ENCODE results near the gene TSPAN2. TPM values are rescaled to one million over a fixed set of nuclear protein-coding genes. Genes with fewer than 3 reads are reported as not detected.

TSPAN2 gene
- total RNA-seq, 1 donor from 2014 or later, result 0.71 TPM

GRCh38 chr1:115114308-115114707 is 25.0 kb upstream of the TSPAN2 start:
- intact Hi-C loops (cut with micrococcal nuclease), result loop anchor here (5.0 kb wide), 1 partner anchor 332 kb away; the partner anchor contains the start of gene SIKE1

- intact Hi-C loops (cut with micrococcal nuclease), result loop anchor here (1.0 to 5.0 kb wide), 5 partner anchors 23 to 767 kb away; partner anchors contain the start of gene SIKE1
Observed at GRCh38 chr1:115113766-115114165, 24.5 kb upstream of the TSPAN2 start.

DNA sequence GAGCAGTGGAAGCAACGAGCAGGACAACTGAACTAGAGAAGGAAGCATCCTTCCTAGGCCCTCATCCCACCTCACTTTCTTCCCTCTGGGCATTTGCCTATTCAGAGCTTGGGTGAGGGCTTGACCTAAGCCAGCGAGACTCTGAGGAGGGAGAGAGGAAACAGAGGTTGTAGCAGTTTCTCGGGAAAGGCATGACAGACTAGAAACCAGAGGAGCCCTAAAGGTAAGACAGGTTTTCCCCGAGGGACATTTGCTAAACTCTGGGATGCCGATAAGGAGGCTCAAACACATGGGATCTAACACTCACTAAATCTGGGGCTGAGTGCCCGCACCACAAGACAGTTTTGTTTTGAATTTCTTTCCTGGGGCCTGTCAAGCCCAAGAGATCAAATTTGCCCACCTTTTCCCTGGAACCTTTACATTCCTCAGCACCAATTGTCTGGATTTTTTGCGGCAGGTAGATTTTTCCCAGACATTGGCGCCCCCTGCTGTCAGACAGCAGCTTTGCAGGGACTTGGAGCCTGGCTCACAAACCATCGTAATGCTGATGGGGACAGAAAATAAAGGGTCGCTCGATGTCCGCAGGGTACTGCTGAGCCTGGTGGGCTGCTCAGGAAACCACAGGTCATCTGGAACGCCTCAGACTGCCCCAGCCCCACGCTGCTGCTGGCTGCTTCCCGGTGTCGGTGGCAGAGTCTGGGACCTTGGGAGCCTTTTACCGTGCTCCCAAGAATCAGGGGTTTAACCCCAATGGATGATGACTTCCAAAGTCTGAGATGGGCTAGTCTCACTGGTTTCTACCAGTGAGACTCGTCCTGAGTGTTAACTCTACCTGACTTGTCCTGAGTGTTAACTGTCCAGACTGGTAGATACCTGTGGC is 23.4 kb upstream of the TSPAN2 start:
- intact Hi-C loops (cut with micrococcal nuclease), result loop anchor here (1.0 to 5.0 kb wide), 5 partner anchors 22 to 766 kb away; partner anchors contain the start of gene SIKE1

GRCh38 chr1:115107516-115108260 is 18.4 kb upstream of the TSPAN2 start:
- intact Hi-C loops (cut with micrococcal nuclease), result no loop called here

GRCh38 chr1:115105831-115106230 is 16.5 kb upstream of the TSPAN2 start:
- intact Hi-C loops (cut with micrococcal nuclease), result no loop called here

DNA sequence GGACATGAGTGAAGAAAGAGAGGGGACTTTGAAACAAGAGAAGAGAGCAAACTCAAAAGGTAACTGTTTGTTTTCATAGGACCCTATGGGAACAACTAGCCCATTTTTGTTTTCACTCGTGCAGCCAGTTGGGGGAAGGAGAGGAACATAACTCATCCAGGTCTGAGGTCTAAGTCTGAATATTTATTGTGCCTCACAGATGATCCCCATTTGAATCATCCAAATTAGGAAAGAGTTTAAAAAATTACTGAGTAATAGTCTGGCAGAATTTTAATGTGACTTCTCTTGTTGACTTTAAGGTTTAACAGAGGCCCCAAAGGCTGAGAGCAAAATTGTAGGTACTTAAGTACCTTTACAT is 10.4 kb upstream of the TSPAN2 start:
- intact Hi-C loops (cut with micrococcal nuclease), result loop anchor here (1.0 to 2.0 kb wide), 14 partner anchors 10 to 1227 kb away; partner anchors contain the start of genes BCAS2, CSDE1, DCLRE1B and DENND2C

DNA sequence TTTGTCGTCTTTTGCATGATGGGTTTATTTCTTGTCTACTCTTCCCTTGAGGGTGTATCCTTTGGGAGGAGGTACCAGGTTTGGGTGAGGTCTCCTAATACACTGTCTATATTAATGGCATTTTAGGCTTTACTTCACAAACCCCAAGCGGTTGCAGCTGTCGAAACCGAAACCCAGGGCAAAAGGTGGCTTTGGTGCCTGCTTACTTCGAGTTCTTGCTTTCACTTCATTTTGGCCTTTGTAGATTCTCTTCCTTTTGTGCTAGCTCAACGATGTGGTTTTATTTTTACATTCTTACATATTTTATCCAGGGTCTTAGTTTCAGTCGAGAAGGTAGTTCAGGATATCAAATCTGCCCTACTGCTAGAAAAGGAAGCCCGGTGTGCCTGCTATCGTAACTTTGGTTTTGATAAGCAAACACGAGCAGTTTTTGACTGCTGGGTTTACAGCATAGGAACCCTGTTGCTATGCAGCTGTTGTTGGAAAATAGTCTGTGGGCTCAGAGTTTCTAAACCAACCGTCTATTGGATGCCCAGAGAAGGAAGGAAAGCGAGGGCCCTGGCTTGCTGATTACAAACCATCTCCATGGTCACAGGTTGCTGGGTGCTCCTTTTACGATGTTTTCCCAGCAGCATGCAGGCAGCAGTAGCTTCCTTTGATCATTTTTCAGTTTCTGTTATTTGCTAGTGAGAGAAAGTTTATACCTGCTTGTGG is 9.8 kb upstream of the TSPAN2 start:
- intact Hi-C loops (cut with micrococcal nuclease), result loop anchor here (1.0 to 2.0 kb wide), 14 partner anchors 10 to 1227 kb away; partner anchors contain the start of genes BCAS2, CSDE1, DCLRE1B and DENND2C

GRCh38 chr1:115092175-115092574 is 2.9 kb upstream of the TSPAN2 start:
- intact Hi-C loops (cut with micrococcal nuclease), result no loop called here

GRCh38 chr1:115091572-115091971 is 2.3 kb upstream of the TSPAN2 start:
- intact Hi-C loops (cut with micrococcal nuclease), result loop anchor here (2.0 kb wide), 1 partner anchor 21 kb away; no protein-coding TSS in a partner anchor

DNA sequence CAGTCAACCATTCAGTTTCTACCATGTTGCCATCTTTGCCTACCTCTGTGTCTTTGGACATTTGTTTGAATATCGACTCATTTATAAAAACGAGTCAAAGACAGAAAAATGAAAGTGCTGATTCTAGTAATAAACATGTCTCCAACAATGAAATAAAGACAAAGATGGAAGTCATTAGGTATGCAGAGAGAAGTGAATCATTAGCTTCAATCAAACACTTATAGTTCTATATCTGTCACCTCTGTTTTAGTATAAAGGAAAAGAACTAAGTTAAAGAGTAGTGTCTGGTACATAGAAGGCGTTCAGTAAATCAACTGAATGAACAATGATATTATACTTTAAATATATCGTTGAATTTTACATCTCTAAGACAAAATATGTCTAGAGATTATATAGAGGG is 1.7 kb upstream of the TSPAN2 start:
- intact Hi-C loops (cut with micrococcal nuclease), result loop anchor here (2.0 kb wide), 1 partner anchor 22 kb away; no protein-coding TSS in a partner anchor

DNA sequence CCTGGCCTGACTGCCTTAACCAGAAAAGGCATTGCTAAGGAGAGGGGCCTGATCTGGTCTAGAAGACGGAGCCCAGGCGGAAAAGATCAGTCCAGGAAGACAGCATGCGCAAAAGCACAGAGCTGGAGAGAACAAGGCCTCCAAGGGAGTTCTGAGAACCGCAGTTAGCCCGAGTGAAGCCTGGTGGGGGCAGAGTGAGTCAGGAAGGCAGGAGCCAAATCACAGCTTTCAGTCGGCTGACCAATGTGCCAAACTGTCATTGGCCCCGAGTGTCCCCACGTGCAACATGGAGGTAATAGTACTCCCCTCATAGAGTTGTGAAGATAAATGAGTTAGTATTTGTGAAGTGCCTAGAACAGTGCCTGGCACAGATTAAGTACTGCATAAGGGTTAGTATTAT is 1.2 kb upstream of the TSPAN2 start:
- intact Hi-C loops (cut with micrococcal nuclease), result loop anchor here (2.0 kb wide), 1 partner anchor 22 kb away; no protein-coding TSS in a partner anchor

DNA sequence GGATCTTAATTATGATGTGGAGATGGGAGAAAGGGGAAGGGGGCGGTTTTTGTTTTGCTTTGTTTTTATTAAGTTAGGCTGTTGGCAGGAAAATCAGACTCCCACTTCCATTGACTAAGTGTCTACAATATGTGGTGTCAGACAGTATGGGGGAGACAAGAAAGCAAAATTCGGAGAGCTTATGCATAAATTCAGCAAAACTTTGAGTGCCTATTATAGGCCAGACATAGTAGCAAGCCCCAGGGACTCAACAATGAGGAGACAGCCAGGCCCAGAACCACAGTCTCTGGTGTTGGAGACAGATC is 835 bp upstream of the TSPAN2 start:
- intact Hi-C loops (cut with micrococcal nuclease), result loop anchor here (2.0 kb wide), 1 partner anchor 23 kb away; no protein-coding TSS in a partner anchor

GRCh38 chr1:115088871-115089419 is 358 bp downstream of the TSPAN2 start:
- intact Hi-C loops (cut with micrococcal nuclease), result loop anchor here (1.0 kb wide), 1 partner anchor 10 kb away; no protein-coding TSS in a partner anchor

GRCh38 chr1:115088115-115088778 is 1.1 kb downstream of the TSPAN2 start:
- intact Hi-C loops (cut with micrococcal nuclease), result no loop called here

DNA sequence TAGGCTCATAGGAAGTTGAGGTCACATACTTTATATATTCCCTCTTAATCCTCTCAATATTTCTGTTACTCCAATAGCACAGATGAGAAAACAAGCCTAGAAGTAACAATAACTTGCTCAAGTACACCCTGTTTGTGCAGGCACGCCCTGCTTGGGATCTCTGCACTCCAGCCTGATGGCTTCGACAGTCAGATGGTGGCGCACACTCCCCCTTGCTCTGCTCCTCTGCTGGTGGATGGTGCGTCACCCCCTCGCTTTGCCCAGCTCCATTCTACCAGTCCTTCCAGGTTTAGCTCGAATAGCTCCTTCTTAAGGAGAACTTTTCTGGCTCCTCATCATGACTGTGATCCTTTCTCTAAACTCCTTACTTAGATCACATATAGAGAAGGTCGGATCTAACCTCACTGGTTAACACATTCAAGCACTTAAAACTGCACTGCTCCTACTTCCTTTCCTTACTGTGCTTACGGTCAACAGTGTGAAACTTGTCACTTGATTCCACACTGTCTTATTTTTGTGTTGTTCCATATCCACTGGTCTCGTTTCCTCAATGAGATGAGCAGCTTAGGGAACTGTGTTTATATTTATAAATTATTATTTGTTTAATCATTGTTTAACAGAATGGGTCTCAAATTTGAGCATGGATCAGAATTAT is 3.0 kb downstream of the TSPAN2 start:
- intact Hi-C loops (cut with micrococcal nuclease), result no loop called here

- intact Hi-C loops (cut with micrococcal nuclease), result loop anchor here (2.0 kb wide), 1 partner anchor 14 kb away; no protein-coding TSS in a partner anchor
Observed at GRCh38 chr1:115084902-115085511, 4.3 kb downstream of the TSPAN2 start.

- intact Hi-C loops (cut with micrococcal nuclease), result no loop called here
Observed at GRCh38 chr1:115082949-115083348, 6.4 kb downstream of the TSPAN2 start.

DNA sequence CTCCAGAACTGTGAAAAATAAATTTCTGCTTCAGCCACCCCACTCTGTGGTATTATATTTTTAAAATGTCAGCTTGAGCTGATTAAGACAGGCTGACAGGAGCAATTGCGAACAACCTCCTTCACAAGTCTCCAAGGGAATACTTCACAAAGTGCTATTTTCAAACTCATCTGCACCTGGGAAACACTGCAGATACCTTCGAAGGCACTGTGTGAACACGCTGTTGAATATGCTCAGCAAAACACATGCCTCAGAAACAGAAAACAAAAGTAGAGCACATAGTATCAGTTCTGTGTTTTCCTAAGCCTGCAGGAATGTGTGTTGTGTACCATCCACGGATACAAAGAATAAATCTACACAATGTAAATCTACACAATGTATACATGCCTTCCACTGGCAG is 10.6 kb downstream of the TSPAN2 start:
- intact Hi-C loops (cut with micrococcal nuclease), result no loop called here

GRCh38 chr1:115077984-115078330 is 11.3 kb downstream of the TSPAN2 start:
- intact Hi-C loops (cut with micrococcal nuclease), result no loop called here

Measured in T-helper 1 cell treated with Interleukin-12 subunit alpha and Interleukin-12 subunit beta and Interleukin-4 antibody, amounts not matched to agents 30 ng/mL and 1 ng/mL, for 36 hours (primary cell).